PFSK-1 (cell line): ENCODE data around the gene ZNF318.

ENCODE experiments used
- FOXP2 ChIP-seq: optimal IDR thresholded peaks from 2 replicates; pipeline ENCODE3; 2011; ENCODE audit warnings: borderline replicate concordance, control low read depth, inconsistent platforms; ENCODE audit not compliant: insufficient read depth; ENCODE audit errors: extremely low read length, extremely low read depth
- POLR2AphosphoS5 ChIP-seq: IDR thresholded peaks from 2 replicates; pipeline ENCODE4 v1.6.1; 2012; ENCODE audit warnings: low read depth, mild to moderate bottlenecking, control low read depth, low read length, moderate library complexity

- no peak for TF ChIP-seq FOXP2
- no peak for TF ChIP-seq POLR2AphosphoS5
Measured at GRCh38 chr6:43313813-43314212, 55.6 kb downstream of the ZNF318 start.
